Neural progenitor cell (in vitro differentiated cells): ENCODE measurements around the gene FBXL22. TPM values are rescaled to one million over a fixed set of nuclear protein-coding genes. Genes with fewer than 3 reads are reported as not detected.

Source experiments
- DNase-seq: peaks from one replicate; pipeline ENCODE4 v3.0.0-alpha.2; 2016; ENCODE audit warnings: low spot score
- H2AFZ ChIP-seq: fragments of 200-600 bp; sonication (generic); replicated peaks from 2 replicates; pipeline ENCODE4 v1.6.1; 2016; ENCODE audit warnings: antibody characterized with exemption
- H3F3A ChIP-seq: fragments of 200-600 bp; sonication (generic); 2 replicates; pipeline ENCODE4 v1.6.1; 2016; ENCODE audit warnings: antibody characterized with exemption, low read depth
- H3K27ac ChIP-seq: fragments of 200-600 bp; sonication (generic); 2 replicates; pipeline ENCODE4 v1.5.1; 2016; ENCODE audit warnings: mild to moderate bottlenecking
- H3K27me3 ChIP-seq: fragments of 200-600 bp; sonication (generic); 2 replicates; pipeline ENCODE4 v1.6.1; 2016; ENCODE audit warnings: mild to moderate bottlenecking, moderate library complexity
- H3K36me3 ChIP-seq: fragments of 200-600 bp; sonication (generic); 2 replicates; pipeline ENCODE4 v1.5.1; 2016
- H3K4me1 ChIP-seq: fragments of 200-600 bp; sonication (generic); 2 replicates; pipeline ENCODE4 v1.6.1; 2016; ENCODE audit warnings: mixed run types
- H3K4me2 ChIP-seq: fragments of 200-600 bp; sonication (generic); 2 replicates; pipeline ENCODE4 v1.6.1; 2016
- H3K4me3 ChIP-seq: fragments of 200-600 bp; sonication (generic); 2 replicates; pipeline ENCODE4 v1.5.1; 2016
- H3K79me2 ChIP-seq: fragments of 200-600 bp; sonication (generic); 2 replicates; pipeline ENCODE4 v1.6.1; 2016; ENCODE audit warnings: low read depth
- H3K9ac ChIP-seq: fragments of 200-600 bp; sonication (generic); 2 replicates; pipeline ENCODE4 v1.6.1; 2016
- H3K9me3 ChIP-seq: fragments of 200-600 bp; sonication (generic); 2 replicates; pipeline ENCODE4 v1.5.1; 2016; ENCODE audit warnings: low read depth
- H4K20me1 ChIP-seq: fragments of 200-600 bp; sonication (generic); 2 replicates; pipeline ENCODE4 v1.6.1; 2016; ENCODE audit warnings: low read depth
- H3K27ac Mint-ChIP-seq: 3 replicates; pipeline ENCODE4 v1.8.0; 2021; ENCODE audit warnings: mixed read lengths
- H3K27me3 Mint-ChIP-seq: 2 replicates; pipeline ENCODE4 v1.8.0; 2022; ENCODE audit warnings: low read depth, mild to moderate bottlenecking, inconsistent platforms, moderate library complexity, mixed read lengths; ENCODE audit not compliant: insufficient read depth
- H3K36me3 Mint-ChIP-seq: 3 replicates; pipeline ENCODE4 v1.8.0; 2021; ENCODE audit warnings: mixed read lengths
- H3K4me1 Mint-ChIP-seq: 3 replicates; pipeline ENCODE4 v1.8.0; 2021; ENCODE audit warnings: mixed read lengths
- H3K4me3 Mint-ChIP-seq: 3 replicates; pipeline ENCODE4 v1.8.0; 2021; ENCODE audit warnings: mild to moderate bottlenecking, moderate library complexity, mixed read lengths
- H3K9me3 Mint-ChIP-seq: 3 replicates; pipeline ENCODE4 v1.8.0; 2020; ENCODE audit warnings: mixed read lengths
- CTCF ChIP-seq: fragments of 200-600 bp; sonication (generic); IDR thresholded peaks from 2 replicates; pipeline ENCODE4 v1.5.1; 2017; ENCODE audit warnings: antibody characterized with exemption, mild to moderate bottlenecking
- EZH2 ChIP-seq: fragments of 200-600 bp; sonication (generic); IDR thresholded peaks from 2 replicates; pipeline ENCODE4 v1.6.1; 2017; ENCODE audit warnings: antibody characterized with exemption, mild to moderate bottlenecking, moderate library complexity
- EZH2phosphoT487 ChIP-seq: fragments of 200-600 bp; sonication (generic); IDR thresholded peaks from 2 replicates; pipeline ENCODE4 v1.6.1; 2017; ENCODE audit warnings: antibody characterized with exemption
- total RNA-seq: library from RNA; depleted of rRNA; stranded (reverse); fragments of >200 nt; gene quantifications from 2 replicates; pipeline ENCODE4 v1.2.3, GENCODE V29; 2015; ENCODE audit warnings: low replicate concordance

The FBXL22 gene
- total RNA-seq, 1 donor from 2014 or later = 0.71 TPM

GRCh38 chr15:63582718-63583426, 14.3 kb upstream of the FBXL22 start:
- Mint-ChIP-seq H3K27me3 (no peaks in the 10 kb centered on the region), H3K4me3 (no peak overlapping the region), H3K36me3 (peaks cover 36% of the 10 kb centered on the region), H3K9me3 (peaks cover 12% of the 10 kb centered on the region), H3K27ac (no peak overlapping the region), H3K4me1 (no peaks in the 10 kb centered on the region)
- H3K79me2 ChIP-seq = no peaks in the 10 kb centered on the region
- no peaks in the 10 kb centered on the region for H4K20me1 ChIP-seq
- H3K9me3 ChIP-seq = no peaks in the 10 kb centered on the region
- H2AFZ ChIP-seq = no peak overlapping the region
- no peak for DNase-seq
- peaks cover 3% of the 10 kb centered on the region for H3F3A ChIP-seq
- H3K4me1 ChIP-seq = no peaks in the 10 kb centered on the region
- H3K27me3 ChIP-seq = no peaks in the 10 kb centered on the region
- no peak overlapping the region for H3K4me2 ChIP-seq
- no peak overlapping the region for H3K9ac ChIP-seq
- H3K4me3 ChIP-seq = no peak overlapping the region
- H3K36me3 ChIP-seq = peaks cover 11% of the 10 kb centered on the region
- TF ChIP-seq EZH2 (no peak), CTCF (no peak), EZH2phosphoT487 (no peak)
- no peak overlapping the region for H3K27ac ChIP-seq

GRCh38 chr15:63586790-63587189, 10.4 kb upstream of the FBXL22 start:
- Mint-ChIP-seq H3K36me3 (peaks cover 66% of the 10 kb centered on the region), H3K27ac (no peak overlapping the region), H3K9me3 (peaks cover 12% of the 10 kb centered on the region), H3K4me1 (no peaks in the 10 kb centered on the region), H3K27me3 (no peaks in the 10 kb centered on the region), H3K4me3 (no peak overlapping the region)
- H3K9me3 ChIP-seq = no peaks in the 10 kb centered on the region
- TF ChIP-seq EZH2 (no peak), CTCF (peak; percentile 46), EZH2phosphoT487 (no peak)
- H3K27me3 ChIP-seq = no peaks in the 10 kb centered on the region
- H3K36me3 ChIP-seq = peaks cover 8% of the 10 kb centered on the region
- no peaks in the 10 kb centered on the region for H3F3A ChIP-seq
- no peak overlapping the region for H2AFZ ChIP-seq
- no peak overlapping the region for H3K4me3 ChIP-seq
- H3K4me1 ChIP-seq = no peaks in the 10 kb centered on the region
- peak; percentile 32 for DNase-seq
- no peaks in the 10 kb centered on the region for H4K20me1 ChIP-seq
- H3K9ac ChIP-seq = no peak overlapping the region
- H3K4me2 ChIP-seq = no peak overlapping the region
- no peaks in the 10 kb centered on the region for H3K79me2 ChIP-seq
- no peak overlapping the region for H3K27ac ChIP-seq

- no peak for DNase-seq
- Mint-ChIP-seq H3K4me3 (no peak overlapping the region), H3K27ac (no peak overlapping the region), H3K36me3 (peaks cover 62% of the 10 kb centered on the region), H3K27me3 (no peaks in the 10 kb centered on the region), H3K4me1 (no peaks in the 10 kb centered on the region), H3K9me3 (peaks cover 12% of the 10 kb centered on the region)
- Histone ChIP-seq H4K20me1 (no peaks in the 10 kb centered on the region), H3K36me3 (peaks cover 8% of the 10 kb centered on the region), H3K27me3 (no peaks in the 10 kb centered on the region), H3F3A (no peaks in the 10 kb centered on the region), H3K9me3 (no peaks in the 10 kb centered on the region), H3K4me3 (no peak overlapping the region), H3K4me1 (no peaks in the 10 kb centered on the region), H3K4me2 (no peak overlapping the region), H3K79me2 (no peaks in the 10 kb centered on the region), H3K27ac (no peak overlapping the region), H2AFZ (no peak overlapping the region), H3K9ac (no peak overlapping the region)
- TF ChIP-seq EZH2 (no peak), CTCF (no peak), EZH2phosphoT487 (no peak)
Measured at GRCh38 chr15:63587527-63587926, 9.7 kb upstream of the FBXL22 start.
